A549 treated with CpdA at 1 μM for 4 hours (cell line): ENCODE results near the gene GOT2. TPM values are rescaled to one million over a fixed set of nuclear protein-coding genes. Genes with fewer than 3 reads are reported as not detected.

Source experiments
- total RNA-seq: library from RNA; stranded (reverse); fragments of 200-300 nt; extraction: Qiagen RNA extraction; gene quantifications from 5 replicates; pipeline ENCODE4 v1.2.3, GENCODE V29; 2022; ENCODE audit warnings: low read depth

GOT2 gene
- total RNA-seq, result 175 to 180 TPM (median 177 TPM) in 5 replicates

GRCh38 chr16:58733671-58734458 lies at the start of gene GOT2:
Gene GOT2, minus strand, starts transcription at chr16:58734316. Its CDS starts 88 bp downstream, at chr16:58734228.

GRCh38 chr16:58684354-58685083 lies 49.6 kb downstream of the GOT2 start, which contains the start of gene SLC38A7:
Gene SLC38A7, minus strand, starts transcription at chr16:58684770. Its CDS starts 4,644 bp downstream, at chr16:58680126.

Other genes with a start within 250 kb of the GOT2 start
- gene NDRG4, start 234.2 kb downstream of the GOT2 start, total RNA-seq, result 25.9 to 41.4 TPM (median 29.3 TPM) in 5 replicates
- 11.8 to 17.0 TPM (median 14.8 TPM) in 5 replicates for gene SETD6, start 218.8 kb downstream of the GOT2 start, total RNA-seq
- gene CNOT1, start 104.5 kb downstream of the GOT2 start, total RNA-seq, result 127 to 182 TPM (median 134 TPM) in 5 replicates
- gene SLC38A7, start 49.5 kb downstream of the GOT2 start, total RNA-seq, result 17.4 to 23.4 TPM (median 18.8 TPM) in 5 replicates